NCI-H446 (cell line): ENCODE measurements around the gene PXDN.
"Not testable (repeated sequence)": the region's sequence is repeated elsewhere in the genome, so short reads cannot be mapped to it uniquely, and the experiment has no call there.

Experiments
- DNase-seq, 2 experiments: peaks; one replicate each; lab custom pipeline; 2025; lab: John Stamatoyannopoulos, UW

The PXDN gene

DNA sequence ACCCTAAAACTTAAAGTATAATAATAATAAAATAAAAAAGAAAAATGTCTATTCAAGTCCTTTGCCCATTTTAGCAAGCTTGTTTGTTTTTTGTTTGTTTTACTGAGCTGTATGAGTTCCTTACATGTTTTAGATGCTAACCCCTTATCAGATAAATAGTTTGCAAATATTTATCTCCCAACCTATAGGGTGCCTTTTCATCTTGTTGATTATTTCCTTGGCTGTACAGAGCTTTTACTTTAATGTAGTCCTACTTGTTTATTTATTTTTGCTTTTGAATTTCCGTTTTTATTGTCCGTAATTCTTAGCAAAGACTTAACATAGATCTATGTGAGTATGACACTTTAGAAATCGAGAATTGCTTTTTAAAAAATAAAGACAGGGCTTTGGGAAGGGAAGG, 17.8 kb downstream of the PXDN start:
- no peak for DNase-seq

DNA sequence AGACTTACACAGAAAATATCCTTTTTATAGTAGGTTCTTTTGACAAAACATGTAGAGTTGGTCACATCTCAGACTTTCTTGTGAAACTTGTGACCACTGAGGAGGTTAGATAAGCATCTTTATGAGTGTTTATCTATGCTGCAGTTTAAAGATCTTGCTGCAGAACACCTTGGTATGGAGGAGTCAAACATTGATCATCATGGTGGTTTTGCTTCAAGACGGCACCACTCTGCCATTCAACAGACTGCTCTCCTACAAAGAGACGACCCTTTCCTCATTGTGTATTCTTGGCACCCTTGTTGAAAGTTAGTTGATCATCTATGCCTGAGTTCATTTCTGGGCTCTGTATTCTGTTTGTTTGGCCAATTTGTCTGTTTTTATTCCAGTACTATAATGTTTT, 20.0 kb downstream of the PXDN start:
- not testable (repeated sequence) for DNase-seq

DNA sequence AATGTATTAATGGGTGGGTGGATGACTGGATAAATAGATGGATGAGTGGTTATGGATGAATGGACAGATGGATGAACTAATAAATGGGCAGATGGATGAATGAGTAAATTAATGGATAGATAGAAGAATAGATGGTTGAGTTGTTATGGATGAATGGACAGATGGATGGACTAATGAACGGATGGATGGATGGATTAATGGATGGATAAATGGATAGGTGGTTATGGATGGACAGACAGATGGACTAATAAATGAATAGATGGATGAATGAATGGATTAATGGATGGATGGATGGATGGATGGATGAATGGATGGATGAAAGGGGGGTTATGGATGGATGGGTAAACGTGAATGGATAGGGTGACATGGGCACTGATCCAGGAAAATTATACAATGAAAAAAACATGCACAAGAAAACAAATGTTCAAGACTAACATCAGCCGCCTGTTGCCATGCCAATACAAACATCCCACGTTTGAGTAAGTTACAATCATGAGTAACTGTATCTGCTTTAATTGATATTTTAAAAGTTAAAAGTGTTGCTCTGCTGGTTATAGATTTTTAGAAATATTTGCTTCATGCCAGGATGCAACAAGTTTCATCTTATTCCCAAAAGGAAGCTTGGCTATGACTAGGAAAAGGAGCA, 20.8 kb downstream of the PXDN start:
- peak in 1 of 2 experiments; percentile 48 for DNase-seq

DNA sequence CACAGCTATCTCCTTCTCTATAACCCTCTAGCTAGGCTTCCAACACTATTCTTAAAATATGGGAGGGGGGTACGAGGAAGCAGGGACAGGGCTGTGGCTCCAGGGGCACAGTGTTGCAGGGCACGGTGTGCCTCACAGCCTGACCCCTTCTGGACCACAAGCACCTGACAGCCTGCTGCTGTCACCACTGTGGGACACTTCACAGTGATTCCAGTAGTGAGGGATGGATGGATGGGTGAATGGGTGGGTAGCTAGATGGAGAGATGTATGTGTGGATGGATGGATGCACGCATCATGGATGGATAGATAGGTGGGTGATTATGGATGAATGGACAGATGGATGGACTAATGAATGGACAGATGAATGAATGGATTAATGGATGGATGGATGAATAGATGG, 21.6 kb downstream of the PXDN start:
- DNase-seq = peak in 1 of 2 experiments; percentile 34

DNA sequence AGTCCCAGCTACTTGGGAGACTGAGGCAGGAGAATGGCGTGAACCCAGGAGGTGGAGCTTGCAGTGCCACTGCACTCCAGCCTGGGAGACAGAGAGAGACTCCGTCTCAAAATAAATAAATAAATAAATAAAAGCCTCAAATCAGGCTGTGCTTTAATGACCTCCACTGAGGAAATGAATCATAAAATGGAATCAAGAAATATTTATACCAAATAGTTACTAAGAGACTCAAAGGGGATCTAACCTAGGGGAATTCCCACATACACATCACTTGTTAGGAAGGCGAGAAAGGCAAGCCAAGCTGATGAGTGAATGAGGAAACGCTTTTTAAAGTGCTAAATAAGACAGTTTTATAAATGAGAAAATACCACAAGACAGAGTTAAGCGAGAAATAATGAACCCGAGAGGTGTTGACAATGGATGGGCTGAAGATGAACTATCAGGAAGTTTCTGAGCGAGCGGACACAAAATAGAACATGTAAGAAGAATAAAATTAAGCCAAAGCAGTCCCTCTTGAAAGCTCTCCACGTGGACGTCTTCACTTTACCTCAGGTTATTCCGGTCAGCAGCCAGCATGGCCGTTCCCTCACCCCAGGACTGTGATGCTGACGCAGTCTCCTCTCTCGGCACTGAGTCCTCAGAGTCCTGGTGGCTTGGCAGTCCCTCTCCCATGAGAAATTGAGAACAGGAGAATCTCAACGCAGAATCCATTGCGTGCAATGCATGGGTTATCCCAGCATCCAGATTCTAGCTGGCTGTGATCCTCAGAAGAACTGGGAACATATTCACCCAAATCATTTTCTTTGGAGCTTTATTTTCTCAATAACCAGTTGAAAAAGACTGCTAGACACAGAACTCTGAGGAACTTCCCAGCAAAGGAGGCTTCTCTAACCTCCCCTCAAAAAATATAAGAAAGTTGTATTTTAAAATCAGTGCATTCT, 22.3 kb downstream of the PXDN start:
- no peak for DNase-seq

DNA sequence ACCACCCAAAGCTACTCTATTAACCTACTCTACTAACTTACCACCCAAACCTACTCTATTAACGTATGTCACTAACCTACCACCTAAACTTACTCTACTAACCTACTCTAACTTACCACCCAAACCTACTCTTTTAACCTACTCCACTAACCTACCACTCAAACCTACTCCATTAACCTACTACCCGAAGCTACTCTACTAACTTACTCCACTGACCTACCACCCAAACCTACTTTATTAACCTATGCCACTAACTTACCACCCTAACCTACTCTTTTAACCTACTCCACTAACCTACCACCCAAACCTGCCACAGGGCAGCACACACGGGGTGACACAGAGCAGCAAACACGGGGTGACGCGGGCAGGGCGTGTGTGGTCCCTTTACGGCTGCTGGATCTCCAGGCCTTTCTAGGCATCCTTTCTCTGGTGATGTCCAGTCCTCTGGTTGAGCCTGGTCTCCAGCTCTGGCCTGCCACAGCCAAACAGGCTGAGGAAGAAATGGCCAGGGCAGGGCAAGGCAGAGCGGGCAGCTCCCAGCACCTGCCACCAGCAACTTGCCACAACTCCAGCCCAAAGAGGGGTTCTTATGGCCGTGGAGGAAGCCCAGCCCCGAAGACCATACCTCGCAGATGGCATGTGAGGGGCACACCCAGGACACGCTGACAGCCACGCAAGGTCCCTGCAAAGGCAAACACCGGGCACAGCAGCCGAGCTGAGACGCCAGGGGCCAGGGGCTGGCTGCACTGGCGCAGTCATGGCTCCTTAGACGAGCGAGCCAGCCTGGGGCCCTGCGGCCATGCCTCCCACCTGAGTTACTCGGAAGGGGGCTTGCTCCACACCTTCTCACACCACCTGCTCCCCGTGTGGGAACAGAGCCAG, 25.7 kb downstream of the PXDN start:
- no peak for DNase-seq

DNA sequence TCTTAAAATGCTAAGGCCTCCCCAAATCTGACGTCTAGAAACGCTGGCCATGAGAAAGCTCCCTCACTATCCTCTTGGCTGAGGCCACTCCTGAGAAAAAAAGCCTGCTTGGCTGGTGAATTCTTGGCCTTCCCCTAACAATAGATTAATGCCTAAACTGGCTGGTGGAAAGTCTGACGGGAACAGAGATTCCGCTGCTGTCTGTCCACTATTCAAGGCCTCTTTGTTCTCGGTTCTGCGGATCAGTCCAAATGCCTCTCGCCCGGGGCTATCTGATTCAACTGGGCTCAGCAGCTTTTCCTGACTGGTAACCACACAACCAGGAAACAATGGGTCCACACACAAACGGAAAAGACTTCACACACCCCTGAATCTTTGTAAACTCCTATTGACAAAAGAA, 27.2 kb downstream of the PXDN start:
- DNase-seq = no peak

DNA sequence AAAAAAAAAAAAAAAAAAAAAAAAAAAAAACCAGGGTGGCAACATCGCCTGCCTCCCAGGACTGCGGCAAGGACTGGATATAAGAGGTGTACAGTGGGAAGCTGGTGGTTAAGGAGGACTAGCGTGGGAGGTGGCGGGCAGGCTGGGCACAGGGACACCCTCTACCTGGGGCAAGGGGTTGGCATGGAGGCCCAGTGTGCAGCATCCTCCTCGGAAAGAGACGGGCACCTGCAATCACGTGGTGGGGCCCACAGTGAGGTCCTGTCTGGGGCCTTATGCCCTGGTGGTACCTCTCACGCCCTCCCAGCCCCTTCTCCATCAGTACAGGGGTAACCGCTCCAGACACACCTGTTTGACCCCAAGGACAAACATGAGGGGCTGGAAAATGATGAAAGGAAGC, 27.9 kb downstream of the PXDN start:
- no peak for DNase-seq

DNA sequence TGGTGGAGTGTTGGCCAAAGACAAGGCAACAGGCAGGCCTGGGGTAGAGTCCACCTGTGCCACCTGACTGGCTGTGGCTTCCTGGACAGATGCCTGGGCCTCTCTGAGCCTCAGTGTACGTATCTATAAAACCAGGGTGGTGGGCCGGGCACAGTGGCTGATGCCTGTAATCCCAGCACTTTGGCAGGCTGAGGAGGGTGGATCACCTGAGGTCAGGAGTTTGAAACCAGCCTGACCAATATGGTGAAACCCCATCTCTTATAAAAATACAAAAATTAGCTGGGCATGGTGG, 28.4 kb downstream of the PXDN start:
- DNase-seq = not testable (repeated sequence)

DNA sequence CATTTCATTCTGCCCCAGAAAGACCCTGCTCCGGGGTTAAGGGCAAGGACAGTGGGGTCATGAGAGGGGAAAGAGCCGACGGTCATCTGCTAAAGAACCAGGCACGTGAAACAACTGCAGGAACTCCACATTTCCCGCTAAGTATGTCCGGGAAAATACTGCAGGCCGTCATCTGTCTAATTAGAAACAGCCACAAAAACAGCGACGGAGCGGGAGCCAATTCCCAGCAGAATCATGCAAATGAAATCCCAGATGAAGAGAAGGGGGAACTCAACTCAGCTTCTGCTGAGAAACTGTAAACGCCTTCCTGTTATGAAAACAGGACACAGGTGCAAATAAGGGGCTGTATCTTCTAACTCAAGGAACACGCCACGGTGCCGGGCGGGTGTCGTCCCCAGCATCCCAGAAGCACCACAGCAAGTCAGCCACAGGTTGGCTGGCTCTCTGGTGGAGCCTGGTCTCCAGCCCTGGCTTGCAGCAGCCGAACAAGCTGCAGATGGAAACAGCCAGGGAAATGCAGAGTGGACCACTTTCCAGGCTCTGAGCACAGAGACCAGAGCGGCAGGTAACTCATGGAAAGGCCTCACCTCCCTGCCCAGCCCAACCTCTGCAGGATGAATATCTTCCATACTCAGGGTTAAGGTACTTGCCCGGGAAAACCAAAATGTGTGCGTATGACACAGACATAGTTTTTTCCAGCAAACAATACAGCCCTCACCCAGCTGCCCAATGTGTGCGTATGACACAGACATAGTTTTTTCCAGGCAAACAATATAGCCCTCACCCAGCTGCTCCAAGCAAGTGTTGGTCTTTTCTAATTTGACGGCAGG, 28.9 kb downstream of the PXDN start:
- peak in 1 of 2 experiments; percentile 27 for DNase-seq

DNA sequence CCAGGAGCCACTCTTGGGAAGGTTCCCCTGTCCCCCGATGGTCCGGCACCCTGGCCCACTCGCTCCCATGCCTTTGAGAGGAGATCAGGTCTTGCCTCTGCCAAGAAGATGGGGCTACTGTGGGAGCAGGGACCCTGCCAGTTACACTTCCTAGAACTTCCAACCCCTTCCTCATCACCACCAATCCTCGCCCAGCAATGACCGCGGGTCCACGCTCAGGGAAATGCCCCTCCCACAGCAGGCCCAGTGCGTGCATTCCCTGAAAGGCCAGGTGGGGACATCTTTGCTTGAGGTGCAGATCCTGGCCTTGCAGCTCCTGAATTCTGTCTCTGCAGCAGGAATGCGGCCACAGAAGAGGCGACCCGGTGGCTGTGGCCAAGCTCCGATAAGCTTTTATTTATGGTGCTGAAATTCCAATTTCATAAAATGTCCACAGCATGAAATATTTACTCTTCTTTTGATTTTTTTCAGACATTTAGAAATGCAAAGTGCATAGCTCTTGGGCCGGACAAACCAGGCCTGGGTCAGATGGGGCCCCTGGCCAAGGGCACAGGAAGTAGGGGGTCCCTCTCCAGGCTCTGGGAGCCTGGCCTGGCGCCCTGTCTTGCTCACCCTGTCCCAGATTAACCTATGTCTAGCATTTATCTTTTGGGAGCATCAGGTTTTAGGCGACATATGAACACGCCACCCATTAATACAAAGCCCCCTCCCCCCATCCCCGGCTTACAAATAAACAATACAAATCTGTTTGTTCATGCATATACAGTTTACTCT, 29.8 kb downstream of the PXDN start:
- no peak for DNase-seq

DNA sequence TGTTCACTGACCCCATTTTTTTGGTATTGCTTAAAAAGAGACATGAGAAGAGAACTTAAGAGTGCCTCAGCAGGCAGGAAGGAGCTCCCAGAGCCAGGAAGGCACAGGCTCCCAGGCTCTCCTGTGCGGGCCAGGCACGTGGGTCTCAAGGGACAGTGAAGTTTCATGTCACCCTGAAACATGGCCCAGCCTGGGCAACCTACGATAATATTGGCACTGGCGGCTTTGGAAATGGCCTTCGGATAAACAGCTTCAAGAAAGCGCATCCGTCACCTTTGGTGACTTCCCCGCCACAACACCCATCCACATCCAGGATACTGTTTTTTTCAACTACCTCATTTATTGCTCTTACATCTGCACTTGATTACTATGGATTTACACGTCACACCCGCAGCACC, 30.5 kb downstream of the PXDN start:
- DNase-seq = no peak

DNA sequence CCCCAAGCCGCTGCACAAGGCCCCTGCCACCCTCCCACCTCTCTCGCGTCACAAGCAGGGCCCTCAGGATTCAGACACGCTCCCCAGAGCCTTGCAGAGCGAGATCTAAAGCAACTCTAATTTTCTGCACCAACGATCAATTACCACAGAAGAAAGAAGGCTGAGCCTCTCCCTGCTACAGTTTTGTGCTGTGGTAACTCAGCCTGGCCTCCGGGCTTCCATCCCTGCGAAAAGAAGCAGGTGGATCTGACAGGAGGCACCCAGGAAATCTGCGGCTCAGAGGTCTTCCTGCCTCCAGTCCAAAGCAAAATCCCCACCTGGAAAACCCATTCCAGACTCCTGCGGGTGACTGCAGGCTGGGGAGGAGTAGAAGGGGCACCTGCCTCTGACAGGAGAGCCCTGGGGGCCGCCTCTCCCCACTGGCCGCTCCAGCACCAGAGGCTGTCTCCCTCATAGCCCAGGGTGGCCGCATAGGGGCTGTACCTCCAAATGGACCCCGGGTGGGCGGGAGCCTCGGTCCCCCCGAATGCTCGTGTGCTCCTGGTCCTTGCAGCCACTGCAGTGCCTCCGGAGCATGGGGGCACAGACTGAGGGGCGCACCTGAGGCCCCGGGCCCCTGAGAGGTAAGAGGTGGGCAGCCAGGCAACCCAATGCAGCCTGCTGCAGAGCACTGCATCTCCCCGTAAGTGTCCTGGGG, 31.0 kb downstream of the PXDN start:
- DNase-seq = no peak

DNA sequence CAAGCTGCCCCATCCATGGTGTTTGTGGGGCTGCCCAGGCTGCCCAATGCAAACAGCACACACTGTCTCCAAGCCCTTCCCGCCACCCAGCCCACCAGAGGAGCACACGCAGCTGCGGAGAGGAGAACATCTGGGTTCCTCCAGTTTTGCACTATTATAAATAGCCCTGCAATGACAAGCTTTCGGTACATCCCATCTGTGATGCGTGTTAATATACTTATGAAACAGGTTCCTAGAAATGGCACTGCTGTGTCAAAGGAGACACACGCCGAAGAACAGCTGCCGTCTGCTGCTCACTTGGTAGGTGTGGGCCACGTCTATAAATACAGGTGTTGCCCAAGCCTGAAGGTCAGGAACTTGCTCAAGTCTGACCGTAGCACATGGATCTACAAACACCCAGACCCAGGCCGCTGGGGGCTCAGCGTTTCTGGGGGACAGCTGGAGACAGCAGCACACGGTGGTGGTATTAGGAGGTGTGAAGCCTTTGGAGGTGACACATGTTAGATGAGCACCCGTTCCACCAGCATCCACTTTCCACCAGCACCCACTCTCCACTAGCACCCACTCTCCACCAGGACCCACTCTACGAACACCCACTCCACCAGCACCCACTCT, 34.3 kb downstream of the PXDN start:
- no peak for DNase-seq

DNA sequence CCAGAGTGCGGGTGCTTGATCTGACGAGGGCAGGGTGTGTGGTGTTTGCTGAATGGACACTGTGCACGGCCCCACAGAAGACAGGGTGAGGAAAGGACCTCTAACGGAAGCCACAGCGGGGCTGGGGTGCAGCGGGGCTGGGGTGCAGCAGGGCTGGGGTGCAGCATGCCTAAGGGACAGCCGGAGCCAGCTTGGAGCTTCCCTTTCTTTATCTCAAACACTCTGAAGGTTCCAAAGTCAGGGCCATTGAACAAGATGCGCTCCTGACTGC, 35.0 kb downstream of the PXDN start:
- DNase-seq = no peak

DNA sequence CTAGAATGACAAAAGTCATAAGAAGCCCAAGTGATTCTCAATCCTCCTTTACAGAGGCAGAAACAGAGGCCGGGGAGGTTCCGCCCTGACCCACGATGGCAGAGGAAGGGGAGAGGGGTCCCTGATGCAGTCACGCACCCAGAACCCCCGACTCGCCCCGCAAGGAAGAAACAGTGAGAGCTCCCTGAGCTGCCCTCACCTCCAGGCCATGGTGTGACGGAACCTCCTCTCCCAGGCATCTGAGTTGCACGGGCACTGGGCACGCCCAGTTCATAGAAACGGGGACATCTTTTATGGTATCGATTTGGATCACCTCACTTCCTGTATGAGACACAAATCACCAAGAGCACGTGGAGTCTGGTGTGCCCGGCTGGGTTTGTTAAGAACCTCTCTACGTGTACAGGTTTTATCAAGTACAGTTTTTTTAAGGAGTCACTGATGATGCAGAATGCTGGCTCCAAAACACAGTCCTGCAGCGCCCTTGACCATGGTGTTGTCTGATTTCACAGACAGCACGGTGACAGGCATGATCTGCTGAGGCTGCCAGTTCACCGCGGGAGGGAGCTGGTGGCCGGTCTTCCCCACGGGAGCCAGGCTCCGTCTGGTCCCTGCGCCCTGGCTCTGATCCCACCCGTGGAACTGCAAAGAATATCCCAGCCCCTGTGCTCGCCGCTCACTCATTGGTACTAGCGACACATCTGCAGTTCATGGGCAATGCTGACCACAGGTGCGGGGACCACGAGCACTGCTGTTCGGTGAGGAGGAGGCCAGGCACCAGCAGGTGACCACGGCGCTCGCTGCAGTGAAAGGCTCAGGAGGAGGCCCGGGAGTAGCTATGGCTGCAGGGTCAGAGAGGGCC, 35.6 kb downstream of the PXDN start:
- DNase-seq = no peak

DNA sequence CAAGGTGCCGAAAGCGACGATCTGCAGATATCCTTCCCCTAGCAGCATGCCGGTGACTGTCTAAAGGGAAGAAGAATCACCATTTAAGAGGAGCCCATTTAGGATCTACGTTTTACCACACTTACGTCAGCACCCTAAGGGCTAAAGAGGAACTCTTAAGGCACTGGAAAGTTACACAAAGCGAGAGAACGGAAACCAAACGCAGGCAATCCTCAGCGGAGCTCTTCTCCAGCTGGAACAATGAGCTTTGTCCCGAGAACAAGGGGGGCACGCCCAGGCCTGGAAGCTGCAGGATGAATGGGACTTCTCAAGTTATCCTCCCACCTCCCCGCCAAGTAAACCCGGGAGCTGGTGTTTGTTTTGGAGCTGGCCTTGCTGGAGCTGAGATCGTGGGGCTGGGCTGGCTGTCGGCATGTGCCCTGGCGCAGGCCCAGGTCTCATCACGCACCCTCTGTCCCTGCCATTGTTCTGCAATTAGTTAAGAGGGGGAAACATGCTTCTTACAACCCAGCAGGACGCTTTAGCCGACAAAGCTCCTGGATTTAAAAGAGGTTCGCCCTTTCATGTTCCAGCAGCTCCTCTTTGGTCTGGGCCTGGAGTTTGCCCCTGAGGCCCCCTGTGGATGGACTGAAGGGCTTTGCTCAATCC, 36.4 kb downstream of the PXDN start:
- peak in 1 of 2 experiments; percentile 62 for DNase-seq

DNA sequence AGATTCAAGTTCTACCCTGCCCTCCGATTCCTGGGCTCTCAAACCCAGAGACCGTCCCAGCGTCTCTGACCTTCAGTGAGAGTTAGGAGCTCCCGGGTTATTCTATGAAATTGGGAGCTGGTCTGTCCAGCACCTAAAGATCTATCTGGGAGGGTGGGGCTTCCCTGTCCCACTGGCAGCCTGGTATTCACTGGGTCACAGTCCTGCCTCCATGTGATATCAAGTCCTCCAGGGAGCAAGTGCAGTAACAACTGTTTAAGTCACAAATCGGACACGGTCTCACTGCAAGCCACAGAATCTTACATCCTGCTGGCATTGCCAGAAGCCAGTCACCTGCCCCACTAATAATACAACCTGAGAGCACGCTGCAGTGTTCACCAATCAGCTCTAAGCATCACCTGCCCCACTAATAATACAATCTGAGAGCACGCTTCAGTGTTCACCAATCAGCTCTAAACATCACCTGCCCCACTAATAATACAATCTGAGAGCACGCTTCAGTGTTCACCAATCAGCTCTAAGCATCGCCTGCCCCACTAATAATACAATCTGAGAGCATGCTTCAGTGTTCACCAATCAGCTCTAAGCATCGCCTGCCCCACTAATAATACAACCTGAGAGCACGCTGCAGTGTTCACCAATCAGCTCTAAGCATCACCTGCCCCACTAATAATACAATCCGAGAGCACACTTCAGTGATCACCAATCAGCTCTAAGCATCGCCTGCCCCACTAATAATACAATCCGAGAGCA, 38.0 kb downstream of the PXDN start:
- not testable (repeated sequence) for DNase-seq
